ENCODE data around the gene FOXN3. TPM values are rescaled to one million over a fixed set of nuclear protein-coding genes. Genes with fewer than 3 reads are reported as not detected.
A peak's percentile ranks its signal among the peaks of the same experiment; 100 is the strongest.

Gene FOXN3
- total and polyA plus RNA-seq, 2 donors (not counting 1 experiment from before 2014, with no cell fraction given): 27.9 to 33.3 TPM

DNA sequence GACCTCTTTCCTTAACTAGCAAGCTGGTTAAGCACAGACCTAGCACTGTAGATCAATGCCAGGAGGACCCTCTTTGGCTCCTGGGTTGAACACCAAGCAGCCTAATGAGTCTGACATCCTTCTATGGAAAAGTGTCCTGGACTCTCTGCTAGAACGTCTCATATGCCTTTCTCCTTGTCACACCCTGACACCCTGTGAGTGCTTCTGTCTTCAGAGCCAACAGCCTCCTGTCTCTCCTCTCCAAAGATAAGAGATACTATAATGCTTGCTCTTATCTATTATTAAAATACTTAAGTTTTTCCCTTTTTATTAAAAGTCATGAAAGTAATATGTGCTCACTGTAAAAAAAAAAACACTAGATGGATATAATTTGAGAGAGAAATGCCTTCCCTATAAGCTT is 222.7 kb downstream of the FOXN3 start:
- no peak overlapping the region for H3K4me2 ChIP-seq (ENCODE audit: extremely low read depth, insufficient read depth, low read length)
- H2AFZ ChIP-seq (ENCODE audit: low read length): no peak overlapping the region
- H3K36me3 ChIP-seq (ENCODE audit: control insufficient read depth, insufficient read depth, low read length): no peaks in the 10 kb centered on the region
- H3K27me3 ChIP-seq (ENCODE audit: control insufficient read depth, insufficient read depth, low read length): no peaks in the 10 kb centered on the region
- no peaks in the 10 kb centered on the region for H3K9me3 ChIP-seq (ENCODE audit: control insufficient read depth, insufficient read depth, low read depth, low read length)
- DNase-seq (ENCODE audit: low read depth in 2 of 2): no peak
- no peak overlapping the region for H3K4me3 ChIP-seq (replicated peaks in 1 of 4; ENCODE audit: control extremely low read depth in 1 of 4, insufficient read depth in 1 of 4, low read depth in 3 of 4, low read length in 4 of 4)
- no peaks in the 10 kb centered on the region for H4K20me1 ChIP-seq (ENCODE audit: control insufficient read depth, extremely low read depth, insufficient read depth, low read length)
- no peaks in the 10 kb centered on the region for H3K4me1 ChIP-seq (ENCODE audit: control insufficient read depth, extremely low read depth, insufficient read depth, low read length)
- H3K9ac ChIP-seq (ENCODE audit: insufficient read depth, low read length): no peak overlapping the region
- no peak overlapping the region for H3K27ac ChIP-seq (ENCODE audit: insufficient read depth, low read length)
- H3K79me2 ChIP-seq (ENCODE audit: control insufficient read depth, insufficient read depth, low read length): no peaks in the 10 kb centered on the region
- TF ChIP-seq, protein P1, sequence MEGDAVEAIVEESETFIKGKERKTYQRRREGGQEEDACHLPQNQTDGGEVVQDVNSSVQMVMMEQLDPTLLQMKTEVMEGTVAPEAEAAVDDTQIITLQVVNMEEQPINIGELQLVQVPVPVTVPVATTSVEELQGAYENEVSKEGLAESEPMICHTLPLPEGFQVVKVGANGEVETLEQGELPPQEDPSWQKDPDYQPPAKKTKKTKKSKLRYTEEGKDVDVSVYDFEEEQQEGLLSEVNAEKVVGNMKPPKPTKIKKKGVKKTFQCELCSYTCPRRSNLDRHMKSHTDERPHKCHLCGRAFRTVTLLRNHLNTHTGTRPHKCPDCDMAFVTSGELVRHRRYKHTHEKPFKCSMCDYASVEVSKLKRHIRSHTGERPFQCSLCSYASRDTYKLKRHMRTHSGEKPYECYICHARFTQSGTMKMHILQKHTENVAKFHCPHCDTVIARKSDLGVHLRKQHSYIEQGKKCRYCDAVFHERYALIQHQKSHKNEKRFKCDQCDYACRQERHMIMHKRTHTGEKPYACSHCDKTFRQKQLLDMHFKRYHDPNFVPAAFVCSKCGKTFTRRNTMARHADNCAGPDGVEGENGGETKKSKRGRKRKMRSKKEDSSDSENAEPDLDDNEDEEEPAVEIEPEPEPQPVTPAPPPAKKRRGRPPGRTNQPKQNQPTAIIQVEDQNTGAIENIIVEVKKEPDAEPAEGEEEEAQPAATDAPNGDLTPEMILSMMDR (conservative IDR thresholded peaks at IDR 0.05 in 1 of 2, IDR thresholded peaks at IDR 0.05 in 1 of 2; ENCODE audit: low read depth in 1 of 2, low read length in 2 of 2): no peak
- no peak for TF ChIP-seq EZH2 (IDR thresholded peaks at IDR 0.05; ENCODE audit: low read length, missing control alignments)

DNA sequence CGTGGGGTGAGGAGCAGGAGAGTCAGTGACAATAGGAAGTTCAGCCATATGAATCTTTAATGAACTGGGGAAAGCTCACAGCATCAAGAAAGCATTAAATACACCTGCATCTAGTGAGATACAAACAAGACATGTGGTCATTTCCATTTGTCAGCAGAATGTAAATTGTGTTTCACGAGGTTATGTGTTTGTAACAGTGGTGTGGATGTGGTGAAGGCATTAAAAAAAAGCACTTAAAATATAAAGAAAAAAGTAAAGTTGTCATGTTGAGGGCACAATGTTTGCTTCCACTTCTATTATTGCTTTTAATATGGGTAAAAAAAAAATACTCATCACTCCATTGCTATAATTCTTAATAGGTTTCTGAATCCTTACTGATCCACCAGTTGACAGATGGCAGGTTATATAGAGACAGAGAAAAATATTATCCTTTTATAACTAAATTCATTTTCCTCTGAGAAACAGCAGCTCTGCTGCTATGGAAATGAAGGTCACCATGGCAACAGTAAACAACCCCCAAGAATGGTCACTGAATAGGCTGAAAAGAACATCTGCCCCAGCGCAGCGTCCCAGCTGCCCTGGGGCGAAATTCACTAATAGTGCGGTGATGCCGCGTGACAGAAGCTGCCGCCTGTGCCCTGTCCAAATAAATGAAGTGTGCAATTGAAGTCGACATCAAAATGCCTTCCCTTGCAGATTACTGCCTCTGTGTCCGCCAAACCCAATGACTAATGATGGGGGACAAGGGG is 226.1 kb downstream of the FOXN3 start:
- H4K20me1 ChIP-seq (ENCODE audit: control insufficient read depth, extremely low read depth, insufficient read depth, low read length): no peaks in the 10 kb centered on the region
- H3K27me3 ChIP-seq (ENCODE audit: control insufficient read depth, insufficient read depth, low read length): no peaks in the 10 kb centered on the region
- H3K4me1 ChIP-seq (ENCODE audit: control insufficient read depth, extremely low read depth, insufficient read depth, low read length): no peaks in the 10 kb centered on the region
- DNase-seq (ENCODE audit: low read depth in 2 of 2): peak in 1 of 2 donors; percentile 12
- H2AFZ ChIP-seq (ENCODE audit: low read length): no peak overlapping the region
- no peak overlapping the region for H3K4me2 ChIP-seq (ENCODE audit: extremely low read depth, insufficient read depth, low read length)
- no peak for TF ChIP-seq EZH2 (IDR thresholded peaks at IDR 0.05; ENCODE audit: low read length, missing control alignments)
- TF ChIP-seq, protein P1 (conservative IDR thresholded peaks at IDR 0.05 in 1 of 2, IDR thresholded peaks at IDR 0.05 in 1 of 2; ENCODE audit: low read depth in 1 of 2, low read length in 2 of 2): no peak
- no peak overlapping the region for H3K27ac ChIP-seq (ENCODE audit: insufficient read depth, low read length)
- no peaks in the 10 kb centered on the region for H3K36me3 ChIP-seq (ENCODE audit: control insufficient read depth, insufficient read depth, low read length)
- H3K79me2 ChIP-seq (ENCODE audit: control insufficient read depth, insufficient read depth, low read length): no peaks in the 10 kb centered on the region
- H3K9ac ChIP-seq (ENCODE audit: insufficient read depth, low read length): no peak overlapping the region
- H3K9me3 ChIP-seq (ENCODE audit: control insufficient read depth, insufficient read depth, low read depth, low read length): no peaks in the 10 kb centered on the region
- no peak overlapping the region for H3K4me3 ChIP-seq (replicated peaks in 1 of 4; ENCODE audit: control extremely low read depth in 1 of 4, insufficient read depth in 1 of 4, low read depth in 3 of 4, low read length in 4 of 4)

DNA sequence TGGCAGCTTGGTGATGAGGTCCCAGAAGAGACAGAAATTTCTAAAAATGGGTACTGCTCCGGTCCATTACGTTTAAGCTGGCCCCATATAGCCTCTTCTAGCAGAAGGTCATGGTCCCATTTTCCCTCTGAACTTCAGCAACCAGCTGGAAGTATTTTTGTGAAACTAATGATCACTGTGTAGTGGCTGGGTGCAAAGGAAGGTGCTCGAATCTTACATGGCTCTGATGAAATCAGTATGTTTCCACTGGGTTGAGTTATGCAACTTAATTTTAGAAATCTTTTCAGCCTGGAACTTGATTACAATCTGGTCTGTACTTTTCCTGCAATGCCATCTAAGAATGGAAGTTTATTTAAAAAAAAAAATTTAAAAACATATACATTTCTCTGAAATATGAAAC is 228.5 kb downstream of the FOXN3 start:
- Histone ChIP-seq H3K27me3 (ENCODE audit: control insufficient read depth, insufficient read depth, low read length) (no peaks in the 10 kb centered on the region), H3K4me2 (ENCODE audit: extremely low read depth, insufficient read depth, low read length) (no peak overlapping the region), H3K27ac (ENCODE audit: insufficient read depth, low read length) (no peak overlapping the region), H3K4me1 (ENCODE audit: control insufficient read depth, extremely low read depth, insufficient read depth, low read length) (no peaks in the 10 kb centered on the region), H2AFZ (ENCODE audit: low read length) (no peak overlapping the region), H3K36me3 (ENCODE audit: control insufficient read depth, insufficient read depth, low read length) (no peaks in the 10 kb centered on the region), H3K9me3 (ENCODE audit: control insufficient read depth, insufficient read depth, low read depth, low read length) (no peaks in the 10 kb centered on the region), H4K20me1 (ENCODE audit: control insufficient read depth, extremely low read depth, insufficient read depth, low read length) (no peaks in the 10 kb centered on the region), H3K9ac (ENCODE audit: insufficient read depth, low read length) (no peak overlapping the region), H3K79me2 (ENCODE audit: control insufficient read depth, insufficient read depth, low read length) (no peaks in the 10 kb centered on the region), H3K4me3 (replicated peaks in 1 of 4; ENCODE audit: control extremely low read depth in 1 of 4, insufficient read depth in 1 of 4, low read depth in 3 of 4, low read length in 4 of 4) (no peak overlapping the region)
- TF ChIP-seq, protein P1 (conservative IDR thresholded peaks at IDR 0.05 in 1 of 2, IDR thresholded peaks at IDR 0.05 in 1 of 2; ENCODE audit: low read depth in 1 of 2, low read length in 2 of 2): no peak
- no peak for TF ChIP-seq EZH2 (IDR thresholded peaks at IDR 0.05; ENCODE audit: low read length, missing control alignments)
- DNase-seq (ENCODE audit: low read depth in 2 of 2): no peak
